OCI-LY3 (cell line): ENCODE data around the gene ARFRP1.
A peak's percentile ranks its signal among the peaks of the same experiment; 100 is the strongest.

Experiments
- H2AFZ ChIP-seq: fragments of 200-600, 300-600 bp; shearing (Covaris generic); 2 replicates; pipeline ENCODE4 v1.6.0; 2014; ENCODE audit warnings: antibody characterized with exemption, low read depth, low read length
- H3K27ac ChIP-seq: fragments of 200-600, 300-600 bp; sonication (generic); 2 replicates; pipeline ENCODE4 v1.5.1; 2014; ENCODE audit warnings: mild to moderate bottlenecking, low read length, moderate library complexity, mixed read lengths
- H3K27me3 ChIP-seq: fragments of 200-600, 300-600 bp; sonication (generic); 2 replicates; pipeline ENCODE4 v1.6.1; 2014; ENCODE audit warnings: low read depth, low read length, mixed read lengths
- H3K36me3 ChIP-seq: fragments of 200-600, 300-600 bp; sonication (generic); replicated peaks from 2 replicates; pipeline ENCODE3; 2014; ENCODE audit warnings: low read depth, low read length, mixed read lengths
- H3K4me1 ChIP-seq: fragments of 300-600, 200-600 bp; sonication (generic); 2 replicates; pipeline ENCODE4 v1.6.1; 2014; ENCODE audit warnings: low read length, mixed read lengths
- H3K4me2 ChIP-seq: fragments of 200-600, 300-600 bp; sonication (generic); 2 replicates; pipeline ENCODE4 v1.6.1; 2014; ENCODE audit warnings: low read length, mixed read lengths
- H3K4me3 ChIP-seq: fragments of 300-600, 200-600 bp; sonication (generic); 2 replicates; pipeline ENCODE4 v1.5.1; 2014; ENCODE audit warnings: antibody characterized with exemption, mild to moderate bottlenecking, low read length, moderate library complexity
- H3K79me2 ChIP-seq: fragments of 300-600, 200-600 bp; shearing (Covaris generic); 2 replicates; pipeline ENCODE4 v1.6.1; 2014; ENCODE audit warnings: mild to moderate bottlenecking, low read length, mixed read lengths
- H3K9ac ChIP-seq: fragments of 300-600, 200-600 bp; shearing (Covaris generic); 2 replicates; pipeline ENCODE4 v1.6.0; 2014; ENCODE audit warnings: mild to moderate bottlenecking, low read length, moderate library complexity
- H3K9me3 ChIP-seq: fragments of 200-600, 300-600 bp; shearing (Covaris generic); 2 replicates; pipeline ENCODE4 v1.6.1; 2014; ENCODE audit warnings: low read length, mixed read lengths; ENCODE audit not compliant: insufficient read depth
- H4K20me1 ChIP-seq: fragments of 200-600, 300-600 bp; sonication (generic); 2 replicates; pipeline ENCODE4 v1.6.1; 2016; ENCODE audit warnings: low read length, mixed read lengths; ENCODE audit not compliant: insufficient read depth
- EZH2phosphoT487 ChIP-seq: fragments of 200-600 bp; shearing (Covaris generic); IDR thresholded peaks from 2 replicates; pipeline ENCODE4 v1.6.1; 2018; ENCODE audit warnings: antibody characterized with exemption, mixed run types, low read depth
- TF ChIP-seq, protein P1 (sequence below): fragments of 200-600, 300-600 bp; sonication (generic); IDR thresholded peaks from 2 replicates; pipeline ENCODE4 v1.5.1; 2014; ENCODE audit warnings: antibody characterized with exemption, low read length, low read depth

ARFRP1 gene, protein sequence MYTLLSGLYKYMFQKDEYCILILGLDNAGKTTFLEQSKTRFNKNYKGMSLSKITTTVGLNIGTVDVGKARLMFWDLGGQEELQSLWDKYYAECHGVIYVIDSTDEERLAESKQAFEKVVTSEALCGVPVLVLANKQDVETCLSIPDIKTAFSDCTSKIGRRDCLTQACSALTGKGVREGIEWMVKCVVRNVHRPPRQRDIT

DNA sequence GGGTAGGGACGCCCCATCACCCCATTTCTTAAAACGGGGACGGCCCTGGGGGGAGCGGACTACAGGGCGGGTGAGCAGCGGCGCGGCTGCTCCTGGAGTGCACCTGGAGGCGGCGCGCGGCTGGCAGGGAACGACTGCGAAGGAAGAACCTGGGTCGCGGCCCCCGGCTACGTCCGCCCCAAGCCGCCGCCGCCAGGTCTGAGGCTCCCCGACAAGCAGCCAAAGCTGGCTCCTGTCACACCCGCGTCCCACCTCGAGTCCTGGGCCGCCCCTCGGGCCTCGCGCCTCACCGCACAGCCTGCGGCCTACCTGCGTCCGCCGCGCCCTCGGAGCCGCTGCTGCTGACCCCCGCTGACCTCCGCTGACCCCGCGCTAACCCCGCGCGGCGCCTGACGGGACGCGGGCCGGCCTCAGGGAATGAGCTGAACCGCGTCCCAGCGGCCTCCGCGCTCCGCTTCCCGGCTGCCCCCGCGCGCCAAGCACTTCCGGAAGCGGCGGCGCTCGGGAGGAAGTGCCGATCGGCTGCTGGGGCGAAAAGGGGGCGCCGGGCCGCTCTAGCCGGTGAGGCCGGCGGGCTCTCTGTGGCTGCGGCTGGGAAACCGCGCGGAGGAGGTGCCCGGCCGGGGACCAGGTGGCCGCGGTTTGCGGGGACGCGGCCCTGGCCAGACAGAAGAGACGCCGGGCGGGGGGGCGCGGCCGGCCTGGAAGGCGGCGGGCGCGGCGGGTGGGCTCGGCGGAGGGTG lies at the start of gene ARFRP1, which contains the start of gene ZGPAT:
TSS of gene ARFRP1 (minus strand) at position 419 of the 743 bp plus-strand sequence. CDS start 885 bp downstream, outside the sequence.
TSS of gene ZGPAT (plus strand) at position 482 of the 743 bp plus-strand sequence. CDS start 542 bp downstream, outside the sequence.
- Histone ChIP-seq H3K79me2 (peaks cover 68% of the 10 kb centered on the region), H3K4me1 (peaks cover 17% of the 10 kb centered on the region), H4K20me1 (0 out of 2 replicates have a peak, but pooled peaks cover 4% of the 10 kb centered on the region), H3K9me3 (no peaks in the 10 kb centered on the region), H3K36me3 (peaks cover 53% of the 10 kb centered on the region), H2AFZ (no peak within 1 kb of the TSS), H3K27me3 (no peaks in the 10 kb centered on the region), H3K27ac (peak within 1 kb of the TSS; percentile 59), H3K4me2 (peak within 1 kb of the TSS; percentile 93), H3K9ac (peak within 1 kb of the TSS; percentile 80), H3K4me3 (peak within 1 kb of the TSS; percentile 85)
- TF ChIP-seq, protein P1, sequence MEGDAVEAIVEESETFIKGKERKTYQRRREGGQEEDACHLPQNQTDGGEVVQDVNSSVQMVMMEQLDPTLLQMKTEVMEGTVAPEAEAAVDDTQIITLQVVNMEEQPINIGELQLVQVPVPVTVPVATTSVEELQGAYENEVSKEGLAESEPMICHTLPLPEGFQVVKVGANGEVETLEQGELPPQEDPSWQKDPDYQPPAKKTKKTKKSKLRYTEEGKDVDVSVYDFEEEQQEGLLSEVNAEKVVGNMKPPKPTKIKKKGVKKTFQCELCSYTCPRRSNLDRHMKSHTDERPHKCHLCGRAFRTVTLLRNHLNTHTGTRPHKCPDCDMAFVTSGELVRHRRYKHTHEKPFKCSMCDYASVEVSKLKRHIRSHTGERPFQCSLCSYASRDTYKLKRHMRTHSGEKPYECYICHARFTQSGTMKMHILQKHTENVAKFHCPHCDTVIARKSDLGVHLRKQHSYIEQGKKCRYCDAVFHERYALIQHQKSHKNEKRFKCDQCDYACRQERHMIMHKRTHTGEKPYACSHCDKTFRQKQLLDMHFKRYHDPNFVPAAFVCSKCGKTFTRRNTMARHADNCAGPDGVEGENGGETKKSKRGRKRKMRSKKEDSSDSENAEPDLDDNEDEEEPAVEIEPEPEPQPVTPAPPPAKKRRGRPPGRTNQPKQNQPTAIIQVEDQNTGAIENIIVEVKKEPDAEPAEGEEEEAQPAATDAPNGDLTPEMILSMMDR = 0 out of 2 replicates have a peak, but pooled peaks have one; percentile 4
- no peak for TF ChIP-seq EZH2phosphoT487

DNA sequence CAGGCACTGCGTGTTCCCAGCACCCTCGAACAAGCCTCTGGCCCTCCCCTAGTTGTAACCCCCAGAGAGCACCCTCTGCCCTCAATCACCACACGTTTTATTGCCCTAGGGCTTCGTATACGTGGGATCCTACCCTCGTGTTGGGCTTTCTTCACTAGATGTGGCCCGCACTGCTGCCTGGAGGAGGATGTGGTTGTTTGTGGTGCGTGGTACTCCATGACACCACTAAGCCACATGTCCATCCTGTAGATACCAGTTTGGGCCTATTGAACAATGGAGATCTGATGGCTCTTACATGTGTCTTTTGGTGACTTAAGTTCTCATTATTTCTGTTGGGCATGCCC lies 48.8 kb upstream of the ARFRP1 start:
- TF ChIP-seq EZH2phosphoT487 = no peak
- TF ChIP-seq, protein P1 = no peak

DNA sequence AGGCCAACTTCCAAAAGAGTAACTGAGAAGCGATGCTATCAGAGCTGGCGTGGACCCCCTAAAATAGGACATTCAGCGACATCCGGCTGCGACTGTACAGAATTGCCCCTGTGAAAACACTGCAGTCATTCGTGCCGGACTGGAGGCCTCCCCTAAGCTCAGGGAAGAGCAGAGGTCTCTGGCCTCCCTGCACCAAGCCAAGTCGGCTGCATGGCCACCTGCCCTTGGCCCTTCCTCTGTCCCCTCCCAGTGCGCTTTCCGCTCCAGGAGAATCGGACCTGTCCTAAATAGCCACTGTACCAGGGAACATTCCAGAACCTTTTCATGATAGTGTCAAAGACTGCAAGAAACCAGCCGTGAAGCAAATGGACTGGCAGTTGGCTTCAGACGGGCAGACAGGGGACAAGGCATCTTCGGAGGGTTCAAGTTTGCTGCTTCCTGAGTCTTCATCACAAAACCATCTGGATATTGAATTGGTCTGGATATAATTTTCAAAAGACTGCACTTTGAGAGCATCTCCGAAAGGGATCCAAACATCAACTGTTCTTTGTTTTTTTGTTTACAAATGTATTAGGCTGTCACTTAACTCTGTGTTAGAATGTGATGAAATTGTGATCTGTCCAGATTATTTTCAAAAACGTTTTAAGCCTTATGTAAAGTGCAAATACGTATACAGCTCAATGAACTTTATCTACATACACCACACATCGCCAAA lies 48.3 kb upstream of the ARFRP1 start:
- Histone ChIP-seq H3K4me1 (no peaks in the 10 kb centered on the region), H2AFZ (no peak overlapping the region), H3K27ac (no peak overlapping the region), H3K79me2 (no peaks in the 10 kb centered on the region), H3K4me2 (no peak overlapping the region), H3K4me3 (no peak overlapping the region), H3K9me3 (no peaks in the 10 kb centered on the region), H4K20me1 (no peaks in the 10 kb centered on the region), H3K27me3 (no peaks in the 10 kb centered on the region), H3K36me3 (no peaks in the 10 kb centered on the region), H3K9ac (no peak overlapping the region)
- TF ChIP-seq, protein P1 = no peak
- TF ChIP-seq EZH2phosphoT487 = no peak

More for the DNA sequence above, 48.8 kb upstream of the ARFRP1 start:
- Histone ChIP-seq H3K36me3 (no peaks in the 10 kb centered on the region), H2AFZ (no peak overlapping the region), H3K9ac (no peak overlapping the region), H4K20me1 (no peaks in the 10 kb centered on the region), H3K4me1 (no peaks in the 10 kb centered on the region), H3K4me2 (no peak overlapping the region), H3K9me3 (no peaks in the 10 kb centered on the region), H3K27me3 (no peaks in the 10 kb centered on the region), H3K4me3 (no peak overlapping the region), H3K27ac (no peak overlapping the region), H3K79me2 (no peaks in the 10 kb centered on the region)

DNA sequence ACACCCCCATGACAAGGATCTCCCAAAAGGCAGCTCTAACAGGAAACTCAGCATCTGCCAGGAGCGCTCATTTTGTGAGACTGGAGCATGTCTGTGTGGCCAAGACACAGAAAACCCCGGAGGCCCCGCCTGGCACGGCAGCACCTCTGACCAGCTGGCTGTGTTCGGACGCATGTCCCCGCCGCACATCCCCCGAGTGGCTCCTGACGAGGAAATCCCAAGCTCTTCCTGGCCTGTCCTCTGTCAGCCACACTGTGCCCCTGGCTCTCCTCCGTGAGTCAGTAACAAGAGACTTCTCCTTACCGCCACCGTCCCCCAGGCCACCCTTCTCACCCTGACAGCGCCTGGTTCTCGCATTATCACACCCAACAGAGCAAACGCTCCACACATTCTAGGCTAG lies 46.2 kb upstream of the ARFRP1 start:
- no peak overlapping the region for H3K4me2 ChIP-seq
- no peaks in the 10 kb centered on the region for H3K79me2 ChIP-seq
- H4K20me1 ChIP-seq = no peaks in the 10 kb centered on the region
- H3K4me1 ChIP-seq = no peaks in the 10 kb centered on the region
- H2AFZ ChIP-seq = no peak overlapping the region
- no peak overlapping the region for H3K27ac ChIP-seq
- H3K9ac ChIP-seq = no peak overlapping the region
- H3K36me3 ChIP-seq = no peaks in the 10 kb centered on the region
- no peak overlapping the region for H3K4me3 ChIP-seq
- TF ChIP-seq EZH2phosphoT487 = no peak
- TF ChIP-seq, protein P1 = no peak
- no peaks in the 10 kb centered on the region for H3K9me3 ChIP-seq
- H3K27me3 ChIP-seq = no peaks in the 10 kb centered on the region
